Naive B cell (primary cell): ENCODE measurements around the gene SHC3. TPM values are rescaled to one million over a fixed set of nuclear protein-coding genes. Genes with fewer than 3 reads are reported as not detected.

ENCODE experiments used
- ATAC-seq, 2 donors: fragments of 150-1000 bp; cut with Tn5 transposase; 2 replicates each; pipeline ENCODE4 v1.10.0; 2021; ENCODE audit warnings: low read depth in 2 of 2, mild to moderate bottlenecking in 2 of 2, moderate library complexity in 2 of 2
- DNase-seq: peaks from one replicate; pipeline ENCODE4 v3.0.0; 2022
- H3K27ac Mint-ChIP-seq, 6 donors: one replicate each; pipeline ENCODE4 v1.8.0; 2020 to 2022; ENCODE audit warnings: mild to moderate bottlenecking in 6 of 6, mixed read lengths in 6 of 6, moderate library complexity in 5 of 6, inconsistent platforms in 2 of 6
- H3K27me3 Mint-ChIP-seq, 3 donors: one replicate each; pipeline ENCODE4 v1.8.0; 2021 to 2022; ENCODE audit warnings: mixed read lengths in 3 of 3, mild to moderate bottlenecking in 1 of 3
- H3K36me3 Mint-ChIP-seq, 2 donors: one replicate each; pipeline ENCODE4 v1.8.0; 2020 to 2022; ENCODE audit warnings: mixed read lengths in 2 of 2, inconsistent platforms in 1 of 2, mild to moderate bottlenecking in 1 of 2
- H3K4me1 Mint-ChIP-seq, 3 donors: one replicate each; pipeline ENCODE4 v1.8.0; 2020 to 2022; ENCODE audit warnings: mixed read lengths in 3 of 3, inconsistent platforms in 1 of 3, mild to moderate bottlenecking in 1 of 3, moderate library complexity in 1 of 3
- H3K4me3 Mint-ChIP-seq, 8 donors: one replicate each; pipeline ENCODE4 v1.8.0; 2020 to 2022; ENCODE audit warnings: mild to moderate bottlenecking in 8 of 8, mixed read lengths in 8 of 8, moderate library complexity in 8 of 8, inconsistent platforms in 2 of 8
- H3K9me3 Mint-ChIP-seq, 7 donors: one replicate each; pipeline ENCODE4 v1.8.0; 2020 to 2022; ENCODE audit warnings: mixed read lengths in 7 of 7, mild to moderate bottlenecking in 5 of 7, inconsistent platforms in 2 of 7, moderate library complexity in 1 of 7
- polyA plus RNA-seq, 6 donors: library from polyadenylated mRNA; unstranded; fragments of 300-500 nt; fragmentation: Illumina TruSeq; gene quantifications; one replicate each; pipeline ENCODE4 v1.2.3, GENCODE V29; 2021; ENCODE audit warnings: low read depth in 6 of 6

The SHC3 gene
- polyA plus RNA-seq, 6 donors from 2014 or later: 0.04 to 0.24 TPM; not detected in 4

DNA sequence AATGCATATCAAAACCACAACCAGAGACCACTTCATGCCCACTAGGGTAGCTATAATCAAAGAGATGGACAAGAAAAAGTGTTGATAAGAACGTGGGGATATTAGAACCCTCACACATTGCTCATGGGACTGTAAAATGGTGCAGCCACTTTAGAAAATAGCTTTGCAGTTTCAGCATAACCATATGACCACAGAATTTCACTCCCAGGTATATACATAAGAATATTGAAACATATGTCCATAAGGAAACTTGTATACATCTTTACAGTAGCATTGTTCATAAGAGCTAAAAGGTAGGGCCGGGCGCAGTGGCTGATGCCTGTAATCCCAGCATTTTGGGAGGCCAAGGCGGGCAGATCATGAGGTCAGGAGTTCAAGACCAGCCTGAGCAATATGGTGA is 131.0 kb downstream of the SHC3 start:
- no peaks in the 10 kb centered on the region for H3K4me1 Mint-ChIP-seq
- peaks cover 13 to 32% (median 19%) of the 10 kb centered on the region in 3 donors for H3K27me3 Mint-ChIP-seq
- no peaks in the 10 kb centered on the region for H3K9me3 Mint-ChIP-seq
- DNase-seq (no peak), ATAC-seq (no peak)
- no peaks in the 10 kb centered on the region for H3K36me3 Mint-ChIP-seq
- no peak overlapping the region for H3K27ac Mint-ChIP-seq
- H3K4me3 Mint-ChIP-seq: no peak overlapping the region

DNA sequence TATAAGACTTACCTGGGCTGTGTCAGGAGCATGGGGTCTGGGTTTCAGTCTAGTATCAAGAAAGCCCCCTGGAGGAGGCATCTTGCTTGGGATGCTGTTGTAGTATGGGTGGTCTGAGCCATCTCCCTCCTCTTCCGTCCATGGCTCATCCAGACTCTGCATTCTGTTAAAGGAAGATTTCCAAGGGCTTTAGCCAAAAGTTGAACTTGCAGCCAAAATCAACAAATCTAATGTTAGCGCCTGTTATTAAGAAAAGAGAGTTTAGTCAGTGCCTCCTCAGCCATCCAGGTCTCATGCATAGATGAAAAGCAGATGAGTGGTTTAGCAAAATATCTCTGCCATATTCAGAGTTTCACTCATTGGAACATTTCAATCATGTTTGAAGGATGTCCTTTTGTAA is 131.8 kb downstream of the SHC3 start:
- Mint-ChIP-seq H3K27ac (no peak overlapping the region), H3K4me3 (no peak overlapping the region), H3K27me3 (peaks cover 13 to 32% (median 19%) of the 10 kb centered on the region in 3 donors), H3K4me1 (no peaks in the 10 kb centered on the region), H3K36me3 (no peaks in the 10 kb centered on the region), H3K9me3 (no peaks in the 10 kb centered on the region)
- ATAC-seq: no peak
- no peak for DNase-seq

DNA sequence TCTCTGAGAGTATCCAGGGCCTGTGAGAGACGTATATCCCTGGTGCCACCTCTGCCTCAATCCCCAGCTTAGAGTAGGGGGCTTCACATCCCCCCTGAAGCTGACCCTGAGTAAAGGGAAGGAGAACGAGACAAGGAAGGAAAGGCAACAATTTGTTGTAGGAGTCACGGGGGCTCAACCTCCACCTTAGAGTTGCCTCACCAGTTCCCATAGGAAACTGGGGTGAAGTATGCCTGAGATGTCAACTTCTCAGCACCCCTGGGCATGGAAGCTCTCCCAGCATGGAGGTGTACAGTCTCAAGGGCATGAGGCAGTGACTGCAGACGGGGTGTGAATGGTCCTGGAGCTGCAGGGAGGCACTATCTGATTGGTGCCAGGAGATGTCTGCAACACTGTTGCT is 133.7 kb downstream of the SHC3 start:
- Mint-ChIP-seq H3K27ac (no peak overlapping the region), H3K4me3 (no peak overlapping the region), H3K27me3 (peaks cover 5 to 32% (median 19%) of the 10 kb centered on the region in 3 donors), H3K36me3 (no peaks in the 10 kb centered on the region), H3K4me1 (no peaks in the 10 kb centered on the region), H3K9me3 (no peaks in the 10 kb centered on the region)
- no peak for DNase-seq
- ATAC-seq: no peak

DNA sequence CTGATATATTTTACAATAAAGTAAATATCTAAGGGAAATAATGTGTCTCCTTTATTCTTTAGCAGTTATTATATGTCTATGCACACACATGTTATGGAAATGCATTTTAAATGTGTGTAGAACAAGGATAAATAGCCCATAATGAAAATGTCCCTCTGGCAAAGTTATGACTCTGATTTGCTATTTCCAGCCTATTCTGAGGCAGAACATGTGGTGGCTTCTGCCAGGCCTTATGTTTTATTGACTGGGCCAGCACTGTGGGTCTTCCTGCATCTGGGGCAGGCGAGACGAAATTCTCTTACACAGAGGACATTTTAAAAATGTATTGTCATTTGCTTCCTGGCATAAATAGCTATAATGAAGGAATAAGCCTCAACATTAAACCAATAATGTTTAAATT is 134.5 kb downstream of the SHC3 start:
- H3K27me3 Mint-ChIP-seq: peaks cover 5 to 32% (median 19%) of the 10 kb centered on the region in 3 donors
- H3K9me3 Mint-ChIP-seq: no peaks in the 10 kb centered on the region
- H3K36me3 Mint-ChIP-seq: no peaks in the 10 kb centered on the region

DNA sequence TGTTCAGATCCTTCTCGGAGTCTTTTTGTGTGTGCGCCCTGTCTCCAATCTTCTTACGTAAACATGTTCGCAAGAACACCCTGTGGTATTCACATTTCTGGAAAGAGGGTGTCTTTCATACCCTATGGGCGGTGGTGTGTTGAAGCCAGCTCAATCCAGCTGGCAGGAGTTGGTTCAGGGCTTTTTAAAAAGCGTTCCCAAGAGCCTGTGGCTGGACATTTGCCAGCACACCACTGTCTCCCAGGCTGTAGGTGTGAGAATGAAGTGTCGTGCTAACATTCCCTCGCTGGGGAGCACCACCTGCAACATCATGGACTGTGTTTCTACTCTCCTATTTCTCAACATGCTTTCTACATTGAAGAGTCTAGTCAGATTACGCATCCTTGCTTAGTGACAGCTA is 135.6 kb downstream of the SHC3 start:
- peaks cover 0 to 26% (median 19%) of the 10 kb centered on the region in 3 donors for H3K27me3 Mint-ChIP-seq
- no peaks in the 10 kb centered on the region for H3K36me3 Mint-ChIP-seq
- no peak overlapping the region for H3K27ac Mint-ChIP-seq
- ATAC-seq (no peak), DNase-seq (no peak)
- no peak overlapping the region for H3K4me3 Mint-ChIP-seq
- H3K9me3 Mint-ChIP-seq: no peaks in the 10 kb centered on the region
- H3K4me1 Mint-ChIP-seq: no peaks in the 10 kb centered on the region

More for the DNA sequence above, 134.5 kb downstream of the SHC3 start:
- no peaks in the 10 kb centered on the region for H3K4me1 Mint-ChIP-seq
- DNase-seq (no peak), ATAC-seq (no peak)
- H3K4me3 Mint-ChIP-seq: no peak overlapping the region
- no peak overlapping the region for H3K27ac Mint-ChIP-seq

DNA sequence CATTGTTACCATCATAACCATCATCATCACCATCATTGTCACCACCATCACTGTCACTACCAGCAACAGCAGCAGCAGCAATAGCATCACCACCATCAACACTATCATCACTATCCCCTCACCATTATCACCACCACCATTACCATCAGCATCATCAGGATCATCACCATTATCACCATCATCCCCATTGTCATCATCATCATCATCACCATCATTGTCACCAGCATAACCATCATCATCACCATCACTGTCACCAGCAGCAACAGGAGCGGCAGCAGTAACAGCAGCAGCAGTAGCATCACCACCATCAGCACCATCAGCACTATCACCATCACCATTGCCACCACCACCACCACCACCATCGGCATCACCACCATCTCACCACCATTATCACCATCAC is 139.0 kb downstream of the SHC3 start:
- H3K4me3 Mint-ChIP-seq: no peak overlapping the region
- H3K27me3 Mint-ChIP-seq: peaks cover 5 to 14% (median 9%) of the 10 kb centered on the region in 3 donors
- DNase-seq (no peak), ATAC-seq (no peak)
- no peak overlapping the region for H3K27ac Mint-ChIP-seq
- H3K36me3 Mint-ChIP-seq: no peaks in the 10 kb centered on the region
- H3K4me1 Mint-ChIP-seq: peaks cover 0 to 10% (median 0%) of the 10 kb centered on the region in 3 donors
- no peaks in the 10 kb centered on the region for H3K9me3 Mint-ChIP-seq

DNA sequence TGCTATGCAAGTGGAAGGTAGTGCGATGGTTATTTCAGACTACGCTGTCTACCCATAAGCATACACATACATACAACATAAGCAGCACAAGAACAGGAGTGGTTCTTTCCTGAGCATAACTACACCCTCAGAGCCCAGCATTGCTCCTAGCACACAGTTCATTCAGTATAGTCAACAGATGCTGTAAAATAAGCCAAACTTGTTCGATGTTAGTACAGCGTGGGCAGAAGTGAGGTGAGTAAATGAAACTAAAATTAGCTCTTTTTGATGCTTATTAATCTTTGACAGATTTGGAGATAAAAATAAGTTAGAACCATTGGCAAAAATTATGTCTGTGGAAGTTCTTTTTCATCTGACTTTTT is 139.5 kb downstream of the SHC3 start:
- H3K36me3 Mint-ChIP-seq: no peaks in the 10 kb centered on the region
- no peak overlapping the region for H3K4me3 Mint-ChIP-seq
- DNase-seq (no peak), ATAC-seq (no peak)
- peaks cover 5 to 19% (median 13%) of the 10 kb centered on the region in 3 donors for H3K27me3 Mint-ChIP-seq
- peaks cover 0 to 10% (median 0%) of the 10 kb centered on the region in 3 donors for H3K4me1 Mint-ChIP-seq
- H3K9me3 Mint-ChIP-seq: no peaks in the 10 kb centered on the region
- no peak overlapping the region for H3K27ac Mint-ChIP-seq

DNA sequence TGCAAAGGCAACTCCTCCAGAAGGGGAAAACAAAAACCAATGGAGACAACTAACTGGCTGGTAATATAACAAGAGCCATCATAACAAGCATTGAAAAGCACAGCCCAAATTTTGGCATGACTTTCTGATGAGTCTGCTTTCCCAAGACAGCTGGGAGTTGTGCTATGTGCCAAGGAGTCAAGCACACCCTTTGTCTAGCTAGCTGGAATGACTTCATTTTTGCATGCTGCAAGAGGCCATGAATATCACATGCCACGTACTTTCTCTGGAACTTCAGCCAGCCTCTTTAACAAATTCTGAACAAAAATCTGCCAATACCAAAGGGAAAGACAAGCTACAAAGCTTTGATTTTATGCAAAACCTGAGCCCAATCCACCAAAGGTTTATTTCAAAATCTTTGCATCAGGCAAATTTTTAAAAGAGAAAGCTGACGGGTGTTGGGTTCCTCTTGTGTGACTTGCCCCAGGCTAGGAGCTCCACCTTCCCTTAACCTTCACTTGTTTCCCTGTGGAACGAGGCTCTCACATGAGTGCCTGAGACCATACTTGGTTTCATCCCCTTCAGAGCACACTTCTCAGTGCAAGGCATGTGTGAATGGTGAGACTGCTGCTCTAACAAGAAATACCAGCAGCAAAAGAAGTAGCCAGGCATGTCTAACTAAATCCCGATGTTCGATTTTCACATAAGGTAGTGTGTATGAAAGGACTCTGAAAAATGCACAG is 140.1 kb downstream of the SHC3 start:
- peaks cover 5 to 22% (median 14%) of the 10 kb centered on the region in 3 donors for H3K27me3 Mint-ChIP-seq
- no peak for ATAC-seq
- no peak for DNase-seq
- H3K36me3 Mint-ChIP-seq: no peaks in the 10 kb centered on the region
- no peaks in the 10 kb centered on the region for H3K9me3 Mint-ChIP-seq
- no peak overlapping the region for H3K27ac Mint-ChIP-seq
- H3K4me1 Mint-ChIP-seq: peaks cover 0 to 10% (median 0%) of the 10 kb centered on the region in 3 donors
- no peak overlapping the region for H3K4me3 Mint-ChIP-seq

DNA sequence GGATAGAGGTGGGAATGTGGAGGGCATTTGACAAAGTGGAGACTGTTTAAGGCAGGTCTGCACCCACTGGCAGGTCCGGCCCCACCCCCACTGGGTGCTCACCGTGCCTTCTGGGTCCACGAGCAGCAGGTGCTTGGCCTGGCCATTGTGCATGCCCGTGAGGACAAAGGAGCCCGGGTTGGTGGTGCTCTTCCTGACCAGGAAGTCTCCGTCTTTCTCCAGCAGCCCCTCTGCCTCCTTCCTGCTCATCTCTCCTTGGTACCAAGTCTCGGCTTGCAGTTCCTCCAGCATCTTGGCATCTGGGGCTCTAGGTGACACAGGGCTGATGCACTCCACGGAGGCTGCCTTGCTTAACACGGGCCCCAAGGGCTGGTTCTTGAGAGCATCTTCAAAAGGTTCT is 140.7 kb downstream of the SHC3 start:
- no peaks in the 10 kb centered on the region for H3K36me3 Mint-ChIP-seq
- no peak for ATAC-seq
- H3K4me3 Mint-ChIP-seq: no peak overlapping the region
- peaks cover 6 to 25% (median 19%) of the 10 kb centered on the region in 3 donors for H3K27me3 Mint-ChIP-seq
- H3K27ac Mint-ChIP-seq: no peak overlapping the region
- peaks cover 0 to 10% (median 0%) of the 10 kb centered on the region in 3 donors for H3K4me1 Mint-ChIP-seq
- no peak for DNase-seq
- peaks cover 0 to under 1% (median 0%) of the 10 kb centered on the region in 7 donors for H3K9me3 Mint-ChIP-seq

DNA sequence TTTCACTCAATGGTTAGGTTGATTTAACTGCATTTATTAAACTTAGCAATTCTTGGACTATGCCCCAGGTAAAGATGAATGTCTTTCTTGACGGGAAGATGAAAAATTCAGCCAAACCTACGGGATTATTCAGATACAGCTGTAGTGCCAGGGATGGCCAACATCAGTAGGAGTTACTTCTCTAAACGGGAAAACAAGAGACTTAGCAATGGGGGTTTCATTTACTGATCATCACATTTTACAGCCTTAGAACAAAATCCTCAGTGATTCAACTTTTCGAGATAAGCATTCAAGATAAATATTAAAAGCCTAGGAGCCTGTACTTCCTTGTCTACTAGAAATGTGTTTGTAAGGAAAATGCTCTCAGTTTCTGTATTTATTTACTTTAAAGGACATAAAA is 141.3 kb downstream of the SHC3 start:
- peak overlapping the region in 1 of 6 donors; percentile 9 for H3K27ac Mint-ChIP-seq
- H3K36me3 Mint-ChIP-seq: no peaks in the 10 kb centered on the region
- peaks cover 0 to 4% (median 0%) of the 10 kb centered on the region in 7 donors for H3K9me3 Mint-ChIP-seq
- no peak overlapping the region for H3K4me3 Mint-ChIP-seq
- H3K4me1 Mint-ChIP-seq: peaks cover 0 to 10% (median 0%) of the 10 kb centered on the region in 3 donors
- no peak for ATAC-seq
- H3K27me3 Mint-ChIP-seq: peaks cover 10 to 28% (median 24%) of the 10 kb centered on the region in 3 donors
- DNase-seq: no peak

GRCh38 chr9:89036891-89037290 is 141.7 kb downstream of the SHC3 start:
- ATAC-seq (peak in 1 of 2 donors; percentile 48), DNase-seq (no peak)
- Mint-ChIP-seq H3K36me3 (no peaks in the 10 kb centered on the region), H3K4me1 (peaks cover 0 to 10% (median 0%) of the 10 kb centered on the region in 3 donors), H3K9me3 (peaks cover 0 to 5% (median 0%) of the 10 kb centered on the region in 7 donors), H3K4me3 (no peak overlapping the region), H3K27me3 (peaks cover 10 to 32% (median 29%) of the 10 kb centered on the region in 3 donors), H3K27ac (no peak overlapping the region)

DNA sequence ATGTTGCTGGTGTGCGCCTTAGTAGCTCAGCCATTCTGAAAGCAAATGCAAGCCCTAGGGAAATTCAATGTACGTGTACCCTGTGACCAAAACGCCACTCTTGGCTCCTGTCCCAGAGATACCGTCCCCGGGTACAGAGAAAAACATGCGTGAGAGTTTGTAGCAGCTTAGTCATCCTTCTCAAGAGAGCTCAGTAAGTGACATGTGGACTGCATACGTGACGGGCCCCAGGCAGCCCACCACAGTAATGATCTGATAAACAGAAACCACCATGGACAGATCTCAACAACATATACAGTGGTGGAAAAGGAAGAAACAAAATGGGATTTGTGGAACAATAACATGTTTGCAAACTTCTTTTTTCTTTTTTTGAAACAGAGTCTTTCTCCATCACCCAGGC is 142.2 kb downstream of the SHC3 start:
- Mint-ChIP-seq H3K9me3 (peaks cover 0 to 10% (median under 1%) of the 10 kb centered on the region in 7 donors), H3K36me3 (no peaks in the 10 kb centered on the region), H3K27me3 (peaks cover 10 to 34% (median 33%) of the 10 kb centered on the region in 3 donors), H3K27ac (no peak overlapping the region), H3K4me3 (no peak overlapping the region), H3K4me1 (peaks cover 0 to 10% (median 0%) of the 10 kb centered on the region in 3 donors)
- DNase-seq (no peak), ATAC-seq (no peak)

- peaks cover 0 to 7% of the 10 kb centered on the region in 2 donors for H3K36me3 Mint-ChIP-seq
- DNase-seq (no peak), ATAC-seq (no peak)
- H3K27ac Mint-ChIP-seq: no peak overlapping the region
- H3K27me3 Mint-ChIP-seq: peaks cover 16 to 47% (median 38%) of the 10 kb centered on the region in 3 donors
- no peak overlapping the region for H3K4me3 Mint-ChIP-seq
- H3K9me3 Mint-ChIP-seq: peaks cover 0 to 40% (median 22%) of the 10 kb centered on the region in 7 donors
- H3K4me1 Mint-ChIP-seq: peaks cover 0 to 10% (median 0%) of the 10 kb centered on the region in 3 donors
Observed at GRCh38 chr9:89032661-89033060, 146.0 kb downstream of the SHC3 start.

GRCh38 chr9:89032173-89032572 is 146.4 kb downstream of the SHC3 start:
- H3K27me3 Mint-ChIP-seq: peaks cover 19 to 51% (median 43%) of the 10 kb centered on the region in 3 donors
- ATAC-seq (no peak), DNase-seq (no peak)
- peaks cover 0 to 40% (median 22%) of the 10 kb centered on the region in 7 donors for H3K9me3 Mint-ChIP-seq
- H3K27ac Mint-ChIP-seq: no peak overlapping the region
- peaks cover 0 to 10% (median 0%) of the 10 kb centered on the region in 3 donors for H3K4me1 Mint-ChIP-seq
- H3K4me3 Mint-ChIP-seq: no peak overlapping the region
- H3K36me3 Mint-ChIP-seq: peaks cover 0 to 7% of the 10 kb centered on the region in 2 donors
